ENCODE data around the gene HIP1R.
A peak's percentile ranks its signal among the peaks of the same experiment; 100 is the strongest.

DNA sequence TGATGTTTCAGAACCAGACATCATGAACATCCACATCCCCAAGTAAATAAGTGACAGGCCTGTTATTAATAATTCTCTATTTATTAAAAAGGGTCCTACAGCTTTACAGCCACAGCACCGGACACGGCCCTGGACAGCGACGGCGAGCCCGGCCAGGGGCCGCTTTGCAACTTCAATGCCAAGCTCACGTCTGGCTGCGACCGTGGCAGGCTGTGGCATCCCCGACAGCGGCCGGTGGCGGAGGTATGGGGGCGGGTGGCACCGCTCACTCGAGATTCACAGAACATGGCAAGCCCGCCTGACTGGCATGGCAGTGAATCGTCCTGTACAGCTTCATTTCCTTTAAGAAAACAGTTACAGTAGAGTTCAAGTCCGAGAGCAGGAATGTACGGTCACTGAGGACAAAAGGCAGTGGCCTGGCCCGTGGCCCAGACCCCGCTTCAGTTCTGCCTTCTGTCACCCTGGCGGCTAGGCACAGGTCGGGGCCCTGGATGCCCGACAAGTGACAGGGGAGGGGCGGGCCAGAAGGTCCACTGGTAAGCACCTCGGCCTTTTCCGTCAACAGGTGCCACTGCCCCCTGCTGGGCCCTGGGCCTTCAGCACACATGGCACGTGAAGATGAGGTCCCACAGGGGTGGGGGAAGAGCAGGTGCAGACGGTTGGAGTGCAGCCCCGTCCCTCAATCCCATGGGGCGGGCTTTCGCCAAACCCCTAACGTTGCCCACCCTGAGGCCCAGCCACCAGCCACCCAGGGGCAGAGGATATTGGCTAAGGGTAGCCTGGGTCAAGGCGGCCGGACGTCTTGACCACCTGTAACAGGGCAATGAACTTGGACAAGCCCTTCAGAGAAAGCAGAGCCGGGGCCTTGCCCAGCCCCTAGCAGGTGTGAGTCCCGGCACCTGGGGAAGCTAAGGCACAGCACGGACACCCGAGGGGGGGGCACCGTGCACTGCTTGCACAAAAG, 30.3 kb downstream of the HIP1R start:
- no peak for TF ChIP-seq POLR2A (IDR thresholded peaks at IDR 0.05)
- peak; percentile 13 to 55 (median 30) for TF ChIP-seq CTCF (IDR thresholded peaks at IDR 0.05)

Measured in heart left ventricle (tissue), 13 donors.